GM15510 (cell line): ENCODE data around the gene SOX10.

Source experiments
- POLR2A ChIP-seq: IDR thresholded peaks from 3 replicates; pipeline ENCODE4 v1.6.1; 2011; ENCODE audit warnings: borderline replicate concordance; ENCODE audit not compliant: insufficient read length; ENCODE audit errors: extremely low read depth

Gene SOX10

DNA sequence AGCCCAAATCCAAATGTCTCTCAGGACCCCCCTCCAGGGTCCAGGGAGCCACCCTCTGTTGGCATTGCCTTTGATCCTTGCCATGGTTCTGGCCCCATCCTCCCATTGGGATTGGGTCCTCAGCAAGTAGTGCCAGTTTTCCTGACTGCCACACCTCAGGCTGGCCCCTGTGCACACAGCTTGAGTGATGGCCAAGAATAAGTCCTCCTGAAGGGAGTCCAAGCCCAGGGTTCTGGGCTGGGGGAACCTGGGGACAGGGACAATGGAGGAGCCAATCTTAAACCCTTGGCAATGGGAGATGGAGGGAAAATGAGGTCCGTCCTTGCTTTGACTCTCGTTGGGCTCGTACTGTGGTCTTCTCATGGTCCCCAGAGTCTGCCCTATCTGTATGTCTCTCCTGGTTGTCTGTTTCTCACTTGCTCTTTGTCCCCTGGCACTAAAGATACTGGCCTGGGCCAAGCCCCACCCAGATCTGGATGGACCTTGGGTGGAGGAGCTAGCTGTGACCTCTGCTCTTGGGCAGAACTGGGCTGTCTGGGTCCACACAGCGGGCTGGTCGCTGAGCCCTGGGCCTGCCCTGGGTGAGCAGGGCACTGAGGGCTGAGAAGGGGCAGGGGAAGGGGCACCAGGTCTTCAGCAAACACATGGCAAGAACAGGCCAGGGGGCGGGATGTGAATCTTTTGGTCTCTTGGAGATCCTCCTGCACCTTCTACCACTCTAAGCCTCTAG lies 2.9 kb downstream of the SOX10 start:
- TF ChIP-seq POLR2A, result no peak

GRCh38 chr22:37979782-37980181 lies 4.6 kb downstream of the SOX10 start:
- TF ChIP-seq POLR2A, result no peak

- TF ChIP-seq POLR2A, result no peak
Measured at GRCh38 chr22:37976547-37976946, 7.8 kb downstream of the SOX10 start.

- no peak for TF ChIP-seq POLR2A
Measured at GRCh38 chr22:37975153-37975552, 9.2 kb downstream of the SOX10 start.

GRCh38 chr22:37973271-37974170 lies 10.8 kb downstream of the SOX10 start:
- TF ChIP-seq POLR2A, result no peak

- no peak for TF ChIP-seq POLR2A
Measured at GRCh38 chr22:37972527-37972926, 11.8 kb downstream of the SOX10 start.

DNA sequence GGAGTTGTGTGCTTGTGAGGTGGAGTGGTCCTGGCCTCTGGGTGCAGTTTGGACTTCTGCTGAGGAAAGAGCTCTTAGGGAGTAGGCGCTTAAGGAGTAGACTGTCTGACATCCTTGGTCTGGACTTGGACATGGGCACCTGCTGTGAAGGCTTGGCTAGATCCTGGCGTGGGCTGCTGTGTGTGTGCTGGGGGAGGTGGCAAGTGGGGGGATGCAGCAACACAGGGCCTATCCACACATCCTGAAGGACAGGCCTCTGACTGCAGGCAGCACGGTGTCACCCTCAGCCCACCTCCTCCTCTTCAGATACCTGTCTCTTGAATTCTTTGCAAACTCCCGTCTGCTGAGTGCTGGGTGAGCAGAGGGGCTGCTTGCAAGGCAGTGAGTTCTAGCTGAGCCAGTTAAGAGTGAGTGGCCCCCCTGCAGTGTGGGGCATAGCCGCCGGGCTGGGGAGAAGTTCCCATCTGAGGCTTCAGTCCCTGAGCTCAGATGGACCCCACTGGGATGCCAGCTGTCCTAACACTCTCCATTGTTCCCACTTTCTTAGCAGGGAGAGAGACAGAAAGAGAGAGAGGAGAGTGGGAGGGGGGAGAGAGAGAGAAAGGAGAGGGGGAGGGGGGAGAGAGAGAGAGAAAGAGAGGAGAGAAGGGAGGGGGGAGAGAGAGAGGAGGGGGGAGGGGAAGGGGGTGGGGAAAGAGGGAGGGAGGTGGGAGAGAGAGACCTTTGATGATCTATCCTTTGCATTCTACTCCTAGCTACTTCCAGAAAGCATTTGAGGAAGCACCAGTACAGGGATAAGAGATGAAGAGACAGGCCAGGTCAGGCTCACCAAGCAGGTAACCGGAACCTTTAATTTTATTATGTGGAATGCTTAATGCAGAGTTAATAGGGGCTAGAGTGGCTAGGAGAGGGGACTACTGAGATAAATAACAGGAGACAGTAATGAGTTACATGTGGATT lies 12.6 kb downstream of the SOX10 start:
- no peak for TF ChIP-seq POLR2A

- no peak for TF ChIP-seq POLR2A
Measured at GRCh38 chr22:37970864-37971263, 13.5 kb downstream of the SOX10 start.

- TF ChIP-seq POLR2A, result no peak
Measured at GRCh38 chr22:37968452-37969251, 15.7 kb downstream of the SOX10 start.

- no peak for TF ChIP-seq POLR2A
Measured at GRCh38 chr22:37967637-37968451, 16.5 kb downstream of the SOX10 start.

GRCh38 chr22:37967147-37967546 lies 17.2 kb downstream of the SOX10 start:
- no peak for TF ChIP-seq POLR2A

DNA sequence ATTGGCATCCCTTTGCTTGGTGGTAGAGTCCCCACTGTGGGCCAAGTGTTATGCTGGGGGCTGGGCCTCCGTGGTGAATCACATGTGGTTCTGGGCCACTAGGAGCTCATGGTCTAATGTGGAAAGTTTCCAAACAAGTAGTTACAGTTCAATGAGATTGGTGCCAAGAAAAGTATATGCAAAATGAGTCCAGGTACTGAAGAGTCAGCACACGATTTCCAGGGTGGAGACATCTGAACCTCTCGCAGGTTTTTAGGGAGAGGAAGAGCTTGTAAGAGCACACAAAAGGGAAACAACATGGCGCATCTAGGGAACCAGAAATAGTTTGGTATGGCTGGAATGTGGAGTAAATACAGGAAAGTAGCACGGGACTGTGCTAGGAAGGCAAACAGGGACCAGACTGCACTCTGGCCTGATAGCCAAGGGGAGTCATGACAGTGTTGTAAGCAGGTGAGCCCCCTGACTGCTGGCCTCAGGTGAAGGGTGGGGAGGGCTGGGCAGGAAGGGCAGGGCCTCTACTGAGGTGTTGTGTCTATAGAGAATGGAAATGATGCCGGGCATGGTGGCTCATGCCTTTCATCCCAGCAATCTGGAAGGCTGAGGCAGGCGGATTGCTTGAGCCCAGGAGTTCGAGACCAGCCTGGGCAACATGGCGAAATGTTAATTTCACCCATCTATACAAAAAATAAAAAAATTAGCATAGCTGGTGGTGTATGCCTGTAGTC lies 18.3 kb downstream of the SOX10 start:
- no peak for TF ChIP-seq POLR2A

GRCh38 chr22:37961062-37961461 lies 23.3 kb downstream of the SOX10 start:
- no peak for TF ChIP-seq POLR2A

DNA sequence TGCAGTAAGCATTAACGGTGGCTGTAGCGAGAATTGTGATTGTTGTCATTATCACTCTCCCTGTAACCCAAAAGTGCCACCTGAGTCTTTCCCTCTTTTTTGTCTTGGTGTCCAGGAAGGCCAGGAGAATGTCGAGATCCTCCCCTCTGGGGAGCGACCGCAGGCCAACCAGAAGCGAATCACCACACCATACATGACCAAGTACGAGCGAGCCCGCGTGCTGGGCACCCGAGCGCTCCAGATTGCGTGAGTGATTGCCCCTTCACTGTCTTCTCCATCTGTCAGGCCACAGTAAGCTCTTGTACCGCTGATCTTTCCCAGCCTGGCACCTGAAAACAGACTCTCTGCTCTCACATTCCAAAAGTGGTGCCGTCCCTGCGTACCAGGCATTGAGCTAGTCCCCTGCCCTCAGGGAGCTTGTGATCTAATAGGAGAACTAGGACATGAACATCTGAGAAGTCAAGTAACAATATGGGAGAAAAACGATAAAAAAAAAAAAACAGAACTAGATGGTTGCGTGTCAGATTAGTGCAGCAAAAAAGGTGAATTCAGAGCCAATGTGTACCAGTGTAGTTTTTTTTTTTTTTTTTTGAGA lies 25.0 kb downstream of the SOX10 start:
- TF ChIP-seq POLR2A, result no peak
